HepG2 (cell line): Measurements from ENCODE around the gene ZBTB9. TPM values are rescaled to one million over a fixed set of nuclear protein-coding genes. Genes with fewer than 3 reads are reported as not detected.

Experiments used
- CREB3 ChIP-seq: sonication (generic); formaldehyde crosslinking; IDR thresholded peaks from 2 replicates; pipeline ENCODE4 v1.5.0; 2020; ENCODE audit warnings: missing genetic modification reagents
- CTCF ChIP-seq: sonication (generic); formaldehyde crosslinking; IDR thresholded peaks from 2 replicates; pipeline ENCODE4 v1.5.0; 2020; ENCODE audit warnings: mild to moderate bottlenecking, missing genetic modification reagents, moderate library complexity
- GATAD1 ChIP-seq: IDR thresholded peaks from 2 replicates; pipeline ENCODE4 v1.6.1; 2016; ENCODE audit warnings: missing genetic modification reagents, missing compliant biosample characterization
- HNRNPLL ChIP-seq: fragments of 200-400 bp; formaldehyde crosslinking; IDR thresholded peaks from 2 replicates; pipeline ENCODE4 v1.6.1; 2017; ENCODE audit warnings: mild to moderate bottlenecking, low read depth, low read length; ENCODE audit not compliant: poor library complexity, severe bottlenecking
- PATZ1 ChIP-seq: sonication (generic); formaldehyde crosslinking; IDR thresholded peaks from 2 replicates; pipeline ENCODE4 v1.4.0; 2020; ENCODE audit warnings: missing genetic modification reagents
- ZBTB8A ChIP-seq: sonication (generic); formaldehyde crosslinking; IDR thresholded peaks from 2 replicates; pipeline ENCODE4 v1.4.0; 2020; ENCODE audit warnings: mild to moderate bottlenecking, low read depth, missing genetic modification reagents, borderline replicate concordance
- ZNF407 ChIP-seq: sonication (generic); formaldehyde crosslinking; IDR thresholded peaks from one replicate; pipeline ENCODE4 v1.5.1; 2020; ENCODE audit warnings: mild to moderate bottlenecking, missing genetic modification reagents; ENCODE audit errors: not compliant biosample characterization
- polyA plus RNA-seq, 8 experiments: library from polyadenylated mRNA; depleted of rRNA in 3 of 8; stranded (reverse) in 7 of 8; unstranded in 1 of 8; fragments of >200 nt; fragmentation: Illumina TruSeq in 4 of 8; extraction: Trizol in 4 of 8; gene quantifications; 2 replicates each; pipeline versions ENCODE4 v1.2.1 to v1.2.3, GENCODE V29; 2011 to 2016; ENCODE audit warnings: low read depth in 4 of 8, missing spikeins in 1 of 8, mixed read lengths in 1 of 8; ENCODE audit not compliant: insufficient read depth in 1 of 8
- total RNA-seq, 5 experiments: library from RNA; depleted of rRNA; stranded (reverse); fragments of >200 nt; fragmentation: Illumina TruSeq; extraction: Trizol; gene quantifications; 2 replicates each; pipeline ENCODE4 v1.2.3, GENCODE V29; 2016; ENCODE audit warnings: low read depth in 1 of 5
- TF ChIP-seq, protein P1 (sequence below): sonication (generic); formaldehyde crosslinking; IDR thresholded peaks from 2 replicates; pipeline ENCODE4 v1.5.1; 2020; ENCODE audit warnings: missing genetic modification reagents, mild to moderate bottlenecking, borderline replicate concordance
- TF ChIP-seq, protein P2 (sequence below): sonication (generic); formaldehyde crosslinking; IDR thresholded peaks from 2 replicates; pipeline ENCODE4 v1.8.0; 2022; ENCODE audit warnings: low read depth, missing genetic modification reagents
- TF ChIP-seq, protein P3 (sequence below): sonication (generic); formaldehyde crosslinking; IDR thresholded peaks from 2 replicates; pipeline ENCODE4 v1.4.0; 2020; ENCODE audit warnings: missing genetic modification reagents

The ZBTB9 gene
- total and polyA plus RNA-seq, 2 of the 13 experiments (the other 11 are each of a cell fraction or from before 2014, with no cell fraction given): 5.3 to 9.2 TPM

GRCh38 chr6:33427585-33428223 lies 26.7 kb upstream of the ZBTB9 start (continued):
- TF ChIP-seq ZNF407 (CRISPR knock-in tag) (no peak), ZBTB8A (no peak), HNRNPLL (peak; percentile 55), CREB3 (CRISPR knock-in tag) (no peak), CTCF (CRISPR knock-in tag) (peak; percentile 37), PATZ1 (CRISPR knock-in tag) (peak; percentile 35; the same call in 1 of the 2 replicates), GATAD1 (no peak)
- TF ChIP-seq, protein P1, sequence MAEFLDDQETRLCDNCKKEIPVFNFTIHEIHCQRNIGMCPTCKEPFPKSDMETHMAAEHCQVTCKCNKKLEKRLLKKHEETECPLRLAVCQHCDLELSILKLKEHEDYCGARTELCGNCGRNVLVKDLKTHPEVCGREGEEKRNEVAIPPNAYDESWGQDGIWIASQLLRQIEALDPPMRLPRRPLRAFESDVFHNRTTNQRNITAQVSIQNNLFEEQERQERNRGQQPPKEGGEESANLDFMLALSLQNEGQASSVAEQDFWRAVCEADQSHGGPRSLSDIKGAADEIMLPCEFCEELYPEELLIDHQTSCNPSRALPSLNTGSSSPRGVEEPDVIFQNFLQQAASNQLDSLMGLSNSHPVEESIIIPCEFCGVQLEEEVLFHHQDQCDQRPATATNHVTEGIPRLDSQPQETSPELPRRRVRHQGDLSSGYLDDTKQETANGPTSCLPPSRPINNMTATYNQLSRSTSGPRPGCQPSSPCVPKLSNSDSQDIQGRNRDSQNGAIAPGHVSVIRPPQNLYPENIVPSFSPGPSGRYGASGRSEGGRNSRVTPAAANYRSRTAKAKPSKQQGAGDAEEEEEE: no peak
- TF ChIP-seq, protein P2, sequence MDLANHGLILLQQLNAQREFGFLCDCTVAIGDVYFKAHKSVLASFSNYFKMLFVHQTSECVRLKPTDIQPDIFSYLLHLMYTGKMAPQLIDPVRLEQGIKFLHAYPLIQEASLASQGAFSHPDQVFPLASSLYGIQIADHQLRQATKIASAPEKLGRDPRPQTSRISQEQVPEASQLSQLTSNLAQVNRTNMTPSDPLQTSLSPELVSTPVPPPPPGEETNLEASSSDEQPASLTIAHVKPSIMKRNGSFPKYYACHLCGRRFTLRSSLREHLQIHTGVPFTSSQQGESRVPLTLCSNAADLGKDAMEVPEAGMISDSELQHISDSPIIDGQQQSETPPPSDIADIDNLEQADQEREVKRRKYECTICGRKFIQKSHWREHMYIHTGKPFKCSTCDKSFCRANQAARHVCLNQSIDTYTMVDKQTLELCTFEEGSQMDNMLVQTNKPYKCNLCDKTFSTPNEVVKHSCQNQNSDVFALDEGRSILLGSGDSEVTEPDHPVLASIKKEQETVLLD (CRISPR knock-in tag): peak; percentile 66; the same call in 1 of the 2 replicates
- TF ChIP-seq, protein P3, sequence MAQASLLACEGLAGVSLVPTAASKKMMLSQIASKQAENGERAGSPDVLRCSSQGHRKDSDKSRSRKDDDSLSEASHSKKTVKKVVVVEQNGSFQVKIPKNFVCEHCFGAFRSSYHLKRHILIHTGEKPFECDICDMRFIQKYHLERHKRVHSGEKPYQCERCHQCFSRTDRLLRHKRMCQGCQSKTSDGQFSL (CRISPR knock-in tag): peak; percentile 49; the same call in 1 of the 2 replicates
